Upper lobe of left lung (tissue), 4 donors: ENCODE results near the gene KCNJ18.
"Not testable (repeated sequence)": the region's sequence is repeated elsewhere in the genome, so short reads cannot be mapped to it uniquely, and the experiment has no call there.

Experiments used
- EP300 ChIP-seq, 4 donors: sonication (generic); formaldehyde crosslinking; IDR thresholded peaks; one replicate each; pipeline ENCODE4 v1.5.1; 2017; ENCODE audit warnings: antibody characterized with exemption in 4 of 4, control low read depth in 2 of 4
- POLR2A ChIP-seq, 4 donors: fragments of 450-650 bp; IDR thresholded peaks; one replicate each; pipeline ENCODE4 v1.5.1; 2016 to 2017; ENCODE audit warnings: antibody characterized with exemption in 4 of 4, mild to moderate bottlenecking in 2 of 4
- POLR2AphosphoS5 ChIP-seq, 2 donors: sonication (generic); formaldehyde crosslinking; IDR thresholded peaks; one replicate each; pipeline ENCODE4 v1.5.1; 2017; ENCODE audit warnings: antibody characterized with exemption in 2 of 2
- TF ChIP-seq, protein P1 (sequence below), 6 experiments: fragments of 450-650 bp in 4 of 6; fragments of 200-600 bp in 2 of 6; sonication (generic) in 2 of 6; IDR thresholded peaks; one replicate each; pipeline ENCODE4 v1.5.1; 2016 to 2019; ENCODE audit warnings: antibody characterized with exemption in 6 of 6

DNA sequence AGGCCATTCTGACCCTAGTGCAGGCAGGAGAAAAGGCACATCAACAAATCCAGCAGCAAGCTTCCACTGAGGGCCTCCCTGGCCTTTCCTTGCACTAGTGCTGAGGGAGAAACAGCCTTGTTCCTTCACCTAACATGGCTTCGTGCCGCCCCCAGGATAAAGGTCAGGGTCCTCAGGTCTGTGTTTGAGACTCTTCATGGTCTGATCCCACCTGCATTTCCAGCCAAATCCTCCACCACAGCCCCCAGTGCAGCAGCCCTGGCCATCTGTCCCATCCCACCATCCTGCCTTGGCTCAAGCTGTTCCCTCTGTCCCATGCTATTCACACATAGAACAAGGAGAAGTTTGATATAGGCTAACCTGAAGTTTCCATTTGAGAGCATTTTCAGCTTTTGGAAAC is 20.9 kb upstream of the KCNJ18 start:
- TF ChIP-seq, protein P1, sequence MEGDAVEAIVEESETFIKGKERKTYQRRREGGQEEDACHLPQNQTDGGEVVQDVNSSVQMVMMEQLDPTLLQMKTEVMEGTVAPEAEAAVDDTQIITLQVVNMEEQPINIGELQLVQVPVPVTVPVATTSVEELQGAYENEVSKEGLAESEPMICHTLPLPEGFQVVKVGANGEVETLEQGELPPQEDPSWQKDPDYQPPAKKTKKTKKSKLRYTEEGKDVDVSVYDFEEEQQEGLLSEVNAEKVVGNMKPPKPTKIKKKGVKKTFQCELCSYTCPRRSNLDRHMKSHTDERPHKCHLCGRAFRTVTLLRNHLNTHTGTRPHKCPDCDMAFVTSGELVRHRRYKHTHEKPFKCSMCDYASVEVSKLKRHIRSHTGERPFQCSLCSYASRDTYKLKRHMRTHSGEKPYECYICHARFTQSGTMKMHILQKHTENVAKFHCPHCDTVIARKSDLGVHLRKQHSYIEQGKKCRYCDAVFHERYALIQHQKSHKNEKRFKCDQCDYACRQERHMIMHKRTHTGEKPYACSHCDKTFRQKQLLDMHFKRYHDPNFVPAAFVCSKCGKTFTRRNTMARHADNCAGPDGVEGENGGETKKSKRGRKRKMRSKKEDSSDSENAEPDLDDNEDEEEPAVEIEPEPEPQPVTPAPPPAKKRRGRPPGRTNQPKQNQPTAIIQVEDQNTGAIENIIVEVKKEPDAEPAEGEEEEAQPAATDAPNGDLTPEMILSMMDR (IDR thresholded peaks at IDR 0.05) = not testable (repeated sequence)
- not testable (repeated sequence) for TF ChIP-seq POLR2AphosphoS5, POLR2A, EP300 (IDR thresholded peaks at IDR 0.05)
